CD4-positive, alpha-beta T cell (primary cell): ENCODE measurements around the gene ZBTB20. TPM values are rescaled to one million over a fixed set of nuclear protein-coding genes. Genes with fewer than 3 reads are reported as not detected.

Source experiments
- ATAC-seq: fragments of 200-7000 bp; cut with Tn5 transposase; one replicate; pipeline ENCODE4 v1.10.0; 2022; ENCODE audit warnings: mild to moderate bottlenecking; ENCODE audit not compliant: poor library complexity
- CTCF ChIA-PET: fragments of 350-600 bp; sonication (Branson Sonifier 250); formaldehyde crosslinking; loops from one replicate; lab custom pipeline; 2021; ENCODE audit warnings: antibody characterized with exemption, inconsistent platforms; lab: Charles Lee
- POLR2A ChIA-PET: fragments of 350-600 bp; sonication (Branson Sonifier 250); formaldehyde crosslinking; loops from one replicate; lab custom pipeline; 2021; ENCODE audit warnings: antibody characterized with exemption, inconsistent platforms; lab: Charles Lee
- DNase-seq, 14 experiments: peaks; one replicate each; pipeline ENCODE4 v3.0.0-alpha.2; 2013 to 2020; ENCODE audit warnings: mixed read lengths in 2 of 14
- H3K27ac ChIP-seq, 2 donors: one replicate each; pipeline versions ENCODE4 v1.5.1 to v1.7.0; 2013; ENCODE audit warnings: low read length in 2 of 2, low read depth in 1 of 2, mild to moderate bottlenecking in 1 of 2
- H3K27me3 ChIP-seq, 2 experiments: 1 replicate in 1 of 2; 2 replicates in 1 of 2; pipeline versions ENCODE4 v1.6.1 to v1.7.0; 2013; ENCODE audit warnings: low read length in 2 of 2, control low read depth in 1 of 2, mild to moderate bottlenecking in 1 of 2, moderate library complexity in 1 of 2; ENCODE audit not compliant: insufficient read depth in 2 of 2, control insufficient read depth in 1 of 2
- H3K36me3 ChIP-seq: one replicate; pipeline ENCODE4 v1.6.1; 2013; ENCODE audit warnings: low read length, control low read depth; ENCODE audit not compliant: insufficient read depth
- H3K4me1 ChIP-seq: one replicate; pipeline ENCODE4 v1.6.1; 2013; ENCODE audit warnings: low read length, control low read depth; ENCODE audit not compliant: insufficient read depth
- H3K4me3 ChIP-seq: one replicate; pipeline ENCODE4 v1.5.1; 2013; ENCODE audit warnings: mild to moderate bottlenecking, low read length, moderate library complexity
- H3K9me3 ChIP-seq, 2 experiments: 1 replicate in 1 of 2; 2 replicates in 1 of 2; pipeline versions ENCODE4 v1.6.1 to v1.7.0; 2013; ENCODE audit warnings: low read length in 2 of 2, mild to moderate bottlenecking in 2 of 2, control low read depth in 1 of 2, moderate library complexity in 1 of 2; ENCODE audit not compliant: control insufficient read depth in 1 of 2, insufficient read depth in 1 of 2
- H3K27ac Mint-ChIP-seq: one replicate; pipeline ENCODE4 v1.8.0; 2020; ENCODE audit warnings: mixed read lengths
- H3K27me3 Mint-ChIP-seq: one replicate; pipeline ENCODE4 v1.8.0; 2021; ENCODE audit warnings: mixed read lengths
- H3K36me3 Mint-ChIP-seq: one replicate; pipeline ENCODE4 v1.8.0; 2021; ENCODE audit warnings: low read depth, mixed read lengths
- H3K4me1 Mint-ChIP-seq: one replicate; pipeline ENCODE4 v1.8.0; 2021; ENCODE audit warnings: low read depth, mixed read lengths
- H3K4me3 Mint-ChIP-seq: one replicate; pipeline ENCODE4 v1.8.0; 2020; ENCODE audit warnings: mild to moderate bottlenecking, mixed read lengths
- H3K9me3 Mint-ChIP-seq: one replicate; pipeline ENCODE4 v1.8.0; 2020; ENCODE audit warnings: mixed read lengths
- intact Hi-C, 2 experiments: fragments of 100-400 bp; cut with DNase I in 1 of 2; cut with micrococcal nuclease in 1 of 2; formaldehyde crosslinking; loops; one replicate each; pipeline versions ENCODE4 v1.15.1 to v1.9.0; 2023 to 2025; cut with DNase I, micrococcal nuclease
- total RNA-seq, 174 experiments: library from RNA in 2 of 174; stranded (reverse) in 2 of 174; gene quantifications; one replicate each; pipeline ENCODE4 v1.2.3 and lab custom pipeline; 2021 to 2026
- TF ChIP-seq, protein P1 (sequence below): fragments of 200-600 bp; IDR thresholded peaks from one replicate; pipeline ENCODE4 v1.8.0; 2022; ENCODE audit warnings: antibody characterized with exemption, mild to moderate bottlenecking

ZBTB20 gene
- total RNA-seq, 2 experiments from 2014 or later, result 41.6 to 47.4 TPM

DNA sequence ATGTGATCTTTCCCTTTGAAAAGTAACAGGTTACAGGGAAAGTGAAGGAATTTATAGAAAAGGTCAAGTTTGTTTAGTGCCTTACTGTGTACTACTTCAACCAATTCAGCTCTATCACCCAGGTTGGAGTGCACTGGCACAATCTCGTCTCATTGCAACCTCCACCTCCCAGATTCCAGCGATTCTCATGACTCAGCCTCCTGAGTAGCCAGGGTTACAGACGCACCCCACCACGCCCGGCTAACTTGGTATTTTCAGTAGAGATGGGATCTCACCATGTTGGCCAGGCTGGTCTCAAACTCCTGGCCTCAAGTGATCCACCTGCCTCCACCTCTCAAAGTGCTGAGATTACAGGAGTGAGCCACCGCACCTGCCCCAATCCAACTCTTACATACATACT is 279.7 kb downstream of the ZBTB20 start:
- intact Hi-C loops, result no loop called here
- no peaks in the 10 kb centered on the region for H3K27me3 Mint-ChIP-seq
- no peaks in the 10 kb centered on the region for H3K9me3 Mint-ChIP-seq
- Histone ChIP-seq H3K4me1 (no peaks in the 10 kb centered on the region), H3K36me3 (no peaks in the 10 kb centered on the region), H3K9me3 (no peaks in the 10 kb centered on the region), H3K27me3 (no peaks in the 10 kb centered on the region), H3K27ac (no peak overlapping the region), H3K4me3 (no peak overlapping the region)
- peaks cover 7% of the 10 kb centered on the region for H3K36me3 Mint-ChIP-seq
- ChIA-PET CTCF (interaction anchor here (0.5 to 1.6 kb wide), 2 partner anchors 9 to 1100 kb away, joined by 4 read pairs; no protein-coding TSS in a partner anchor), POLR2A (no interaction called here)
- ATAC-seq (no peak), DNase-seq (no peak)
- peaks cover 70% of the 10 kb centered on the region for H3K4me1 Mint-ChIP-seq
- TF ChIP-seq, protein P1, sequence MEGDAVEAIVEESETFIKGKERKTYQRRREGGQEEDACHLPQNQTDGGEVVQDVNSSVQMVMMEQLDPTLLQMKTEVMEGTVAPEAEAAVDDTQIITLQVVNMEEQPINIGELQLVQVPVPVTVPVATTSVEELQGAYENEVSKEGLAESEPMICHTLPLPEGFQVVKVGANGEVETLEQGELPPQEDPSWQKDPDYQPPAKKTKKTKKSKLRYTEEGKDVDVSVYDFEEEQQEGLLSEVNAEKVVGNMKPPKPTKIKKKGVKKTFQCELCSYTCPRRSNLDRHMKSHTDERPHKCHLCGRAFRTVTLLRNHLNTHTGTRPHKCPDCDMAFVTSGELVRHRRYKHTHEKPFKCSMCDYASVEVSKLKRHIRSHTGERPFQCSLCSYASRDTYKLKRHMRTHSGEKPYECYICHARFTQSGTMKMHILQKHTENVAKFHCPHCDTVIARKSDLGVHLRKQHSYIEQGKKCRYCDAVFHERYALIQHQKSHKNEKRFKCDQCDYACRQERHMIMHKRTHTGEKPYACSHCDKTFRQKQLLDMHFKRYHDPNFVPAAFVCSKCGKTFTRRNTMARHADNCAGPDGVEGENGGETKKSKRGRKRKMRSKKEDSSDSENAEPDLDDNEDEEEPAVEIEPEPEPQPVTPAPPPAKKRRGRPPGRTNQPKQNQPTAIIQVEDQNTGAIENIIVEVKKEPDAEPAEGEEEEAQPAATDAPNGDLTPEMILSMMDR, result no peak
- no peak overlapping the region for H3K4me3 Mint-ChIP-seq
- no peak overlapping the region for H3K27ac Mint-ChIP-seq

GRCh38 chr3:114866430-114866829 is 280.7 kb downstream of the ZBTB20 start:
- H3K36me3 Mint-ChIP-seq, result peaks cover 4% of the 10 kb centered on the region
- intact Hi-C loops, result no loop called here
- H3K4me1 Mint-ChIP-seq, result peaks cover 66% of the 10 kb centered on the region
- Histone ChIP-seq H3K4me3 (no peak overlapping the region), H3K36me3 (no peaks in the 10 kb centered on the region), H3K9me3 (no peaks in the 10 kb centered on the region), H3K27me3 (no peaks in the 10 kb centered on the region), H3K27ac (no peak overlapping the region), H3K4me1 (no peaks in the 10 kb centered on the region)
- no peaks in the 10 kb centered on the region for H3K9me3 Mint-ChIP-seq
- TF ChIP-seq, protein P1, result no peak
- ChIA-PET CTCF (interaction anchor here (1.6 kb wide), 1 partner anchor 10 kb away, joined by 4 read pairs; no protein-coding TSS in a partner anchor), POLR2A (no interaction called here)
- DNase-seq (no peak), ATAC-seq (no peak)
- no peak overlapping the region for H3K4me3 Mint-ChIP-seq
- no peaks in the 10 kb centered on the region for H3K27me3 Mint-ChIP-seq
- H3K27ac Mint-ChIP-seq, result no peak overlapping the region

GRCh38 chr3:114864970-114865369 is 282.1 kb downstream of the ZBTB20 start:
- Histone ChIP-seq H3K4me1 (no peaks in the 10 kb centered on the region), H3K36me3 (no peaks in the 10 kb centered on the region), H3K27me3 (no peaks in the 10 kb centered on the region), H3K9me3 (no peaks in the 10 kb centered on the region), H3K27ac (no peak overlapping the region), H3K4me3 (no peak overlapping the region)
- Mint-ChIP-seq H3K4me3 (no peak overlapping the region), H3K4me1 (peaks cover 68% of the 10 kb centered on the region), H3K27ac (no peak overlapping the region), H3K36me3 (no peaks in the 10 kb centered on the region), H3K27me3 (no peaks in the 10 kb centered on the region), H3K9me3 (no peaks in the 10 kb centered on the region)
- no peak for ATAC-seq
- no peak for DNase-seq
- POLR2A ChIA-PET, result no interaction called here
- CTCF ChIA-PET, result no interaction called here
- intact Hi-C loops, result no loop called here
- TF ChIP-seq, protein P1, result no peak
